GM20000 (cell line): ENCODE data around the gene DCDC2.

Experiments used
- DNase-seq: peaks from one replicate; pipeline ENCODE4 v3.0.0; 2012; ENCODE audit warnings: low spot score
- TF ChIP-seq, protein P1 (sequence below): IDR thresholded peaks from 2 replicates; pipeline ENCODE4 v1.5.1; 2012; ENCODE audit warnings: mild to moderate bottlenecking, control low read depth; ENCODE audit errors: extremely low read depth, missing control alignments

The DCDC2 gene

DNA sequence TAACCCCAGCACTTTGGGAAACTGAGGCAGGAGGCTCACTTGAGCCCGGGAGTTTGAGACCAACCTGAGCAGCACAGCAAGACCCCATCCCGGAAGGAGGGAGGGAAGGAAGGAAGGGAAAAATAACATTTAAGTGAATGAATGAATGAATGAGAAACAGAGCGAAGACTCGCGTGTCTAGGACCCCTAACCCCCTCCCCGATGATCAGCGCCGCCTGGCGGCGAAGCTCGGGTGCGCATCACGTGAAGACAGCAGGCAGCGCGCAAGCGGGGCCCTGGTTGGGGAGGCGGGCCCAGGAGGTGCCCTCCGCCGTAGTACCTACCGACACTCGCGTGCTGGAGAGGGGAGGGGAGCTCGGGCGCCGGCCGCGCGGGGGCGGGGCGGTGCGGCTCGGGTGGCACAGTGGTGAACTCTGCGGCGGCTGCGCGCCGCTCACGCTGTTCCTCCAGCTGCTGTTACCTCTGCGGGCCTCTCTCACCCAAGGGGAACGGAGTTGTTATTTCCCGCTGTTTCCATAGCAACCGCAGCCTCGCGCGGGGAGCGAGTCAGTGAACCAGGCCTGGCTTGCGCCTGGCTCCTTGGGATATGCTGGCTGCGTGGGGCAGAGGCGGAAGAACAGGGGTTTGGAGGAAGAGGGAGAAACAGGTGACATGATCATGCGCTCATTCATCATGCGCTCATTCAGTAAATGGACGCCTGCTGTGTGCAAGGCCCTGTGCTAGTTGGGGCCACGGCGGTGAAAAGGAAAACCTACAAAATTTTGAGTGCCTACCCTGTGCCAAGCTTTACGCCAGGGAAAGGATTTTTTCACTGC lies 2.0 kb upstream of the DCDC2 start:
- TF ChIP-seq, protein P1, sequence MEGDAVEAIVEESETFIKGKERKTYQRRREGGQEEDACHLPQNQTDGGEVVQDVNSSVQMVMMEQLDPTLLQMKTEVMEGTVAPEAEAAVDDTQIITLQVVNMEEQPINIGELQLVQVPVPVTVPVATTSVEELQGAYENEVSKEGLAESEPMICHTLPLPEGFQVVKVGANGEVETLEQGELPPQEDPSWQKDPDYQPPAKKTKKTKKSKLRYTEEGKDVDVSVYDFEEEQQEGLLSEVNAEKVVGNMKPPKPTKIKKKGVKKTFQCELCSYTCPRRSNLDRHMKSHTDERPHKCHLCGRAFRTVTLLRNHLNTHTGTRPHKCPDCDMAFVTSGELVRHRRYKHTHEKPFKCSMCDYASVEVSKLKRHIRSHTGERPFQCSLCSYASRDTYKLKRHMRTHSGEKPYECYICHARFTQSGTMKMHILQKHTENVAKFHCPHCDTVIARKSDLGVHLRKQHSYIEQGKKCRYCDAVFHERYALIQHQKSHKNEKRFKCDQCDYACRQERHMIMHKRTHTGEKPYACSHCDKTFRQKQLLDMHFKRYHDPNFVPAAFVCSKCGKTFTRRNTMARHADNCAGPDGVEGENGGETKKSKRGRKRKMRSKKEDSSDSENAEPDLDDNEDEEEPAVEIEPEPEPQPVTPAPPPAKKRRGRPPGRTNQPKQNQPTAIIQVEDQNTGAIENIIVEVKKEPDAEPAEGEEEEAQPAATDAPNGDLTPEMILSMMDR: peak; percentile 78
- DNase-seq: peak; percentile 79

DNA sequence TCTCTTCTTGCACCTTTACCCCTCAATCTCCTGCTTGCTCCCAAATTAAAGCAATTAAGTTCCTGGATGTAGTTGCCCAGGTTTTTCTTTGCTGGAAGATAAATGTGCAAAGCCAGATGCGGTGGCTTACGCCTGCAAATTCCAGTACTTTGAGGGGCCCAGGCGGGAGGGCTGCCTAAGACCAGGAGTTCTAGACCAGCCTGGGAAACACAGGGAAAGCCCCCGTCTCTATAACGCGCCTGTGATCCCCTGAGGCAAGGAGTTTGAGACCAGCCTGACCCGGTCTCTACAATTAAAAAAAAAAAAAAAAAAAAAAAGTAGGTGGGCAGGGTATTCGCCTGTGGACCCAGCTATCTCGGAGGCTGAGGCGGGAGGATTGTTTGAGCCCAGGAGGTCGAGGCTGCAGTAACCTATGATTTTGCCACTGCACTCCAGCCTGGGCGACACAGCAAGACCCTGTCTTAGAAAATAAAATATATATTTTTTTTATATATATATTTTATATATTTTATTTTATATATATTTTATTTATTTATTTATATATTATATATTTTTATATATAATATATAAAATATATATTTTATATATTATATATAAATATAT lies 461 bp upstream of the DCDC2 start:
- TF ChIP-seq, protein P1: no peak
- DNase-seq: no peak

DNA sequence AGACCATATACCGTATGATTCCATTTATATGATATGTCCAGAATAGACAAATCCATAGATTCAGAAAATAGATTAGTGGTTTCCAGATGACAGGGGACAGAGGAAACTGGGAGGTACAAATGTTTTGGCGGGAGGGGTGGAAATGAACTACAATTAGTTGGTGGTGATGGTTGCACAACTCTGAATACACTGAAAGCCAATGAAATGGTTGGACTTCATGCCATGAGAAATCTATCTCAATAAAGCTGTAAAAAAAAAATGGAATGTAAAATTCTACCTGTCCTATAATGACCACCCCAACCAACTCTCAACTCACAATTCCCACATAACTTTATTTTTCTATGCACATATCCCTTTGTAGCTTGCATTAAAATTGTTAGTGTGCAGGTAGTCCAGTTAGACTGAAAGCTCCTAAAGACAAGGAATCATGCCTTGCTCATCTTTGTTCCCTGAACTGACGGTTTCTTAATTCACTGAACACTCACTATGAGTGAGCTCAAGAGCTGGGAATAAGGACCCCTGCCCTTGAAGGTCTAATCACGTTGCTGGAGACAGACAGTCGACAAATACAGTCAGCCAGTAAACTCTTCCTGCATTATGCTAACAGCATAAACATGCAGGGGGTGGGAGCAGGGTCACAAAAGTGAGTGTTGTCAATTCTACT lies 1.4 kb downstream of the DCDC2 start:
- DNase-seq: no peak
- TF ChIP-seq, protein P1: no peak

DNA sequence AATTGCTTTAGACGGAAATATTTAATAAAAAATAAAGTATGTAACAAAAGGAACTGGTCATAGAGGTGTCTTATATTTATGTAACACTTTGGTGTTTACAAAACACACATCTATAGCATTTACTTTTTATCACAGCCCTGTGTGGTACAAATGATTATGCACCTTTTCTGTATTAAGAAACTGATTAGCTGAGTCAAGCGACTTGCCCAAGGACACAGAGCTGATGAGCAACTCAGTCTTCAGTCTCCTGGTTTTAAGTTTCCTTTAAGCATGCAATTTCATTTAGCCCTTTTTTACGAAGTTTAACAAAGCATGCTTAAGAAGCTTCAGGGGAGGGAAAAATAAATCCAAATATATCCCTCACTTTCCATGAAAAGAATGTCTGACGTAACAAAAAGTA lies 2.5 kb downstream of the DCDC2 start:
- TF ChIP-seq, protein P1: no peak
- DNase-seq: no peak

GRCh38 chr6:24353861-24354260 lies 4.0 kb downstream of the DCDC2 start:
- TF ChIP-seq, protein P1: no peak
- no peak for DNase-seq

DNA sequence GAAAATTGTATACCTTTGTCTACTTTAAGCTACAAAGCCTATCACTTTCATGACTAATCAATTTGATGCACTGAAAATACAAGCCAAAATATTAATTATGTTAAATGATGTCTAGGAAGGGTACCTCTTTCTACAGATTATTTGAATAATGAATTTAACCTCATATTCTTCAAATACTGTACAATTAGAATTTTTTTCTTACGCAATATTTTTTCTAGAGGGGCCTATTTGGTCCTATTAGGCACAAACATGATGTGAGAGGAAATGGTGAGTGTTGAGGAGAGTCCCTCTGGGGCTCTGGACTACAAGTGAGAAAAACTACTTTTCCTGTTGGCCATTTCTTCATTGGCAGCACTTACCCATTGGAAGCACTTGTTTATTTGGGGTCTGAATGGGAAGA lies 5.4 kb downstream of the DCDC2 start:
- DNase-seq: no peak
- TF ChIP-seq, protein P1: no peak

GRCh38 chr6:24344976-24345375 lies 12.9 kb downstream of the DCDC2 start:
- TF ChIP-seq, protein P1: no peak

More at GRCh38 chr6:24344976-24345375, 12.9 kb downstream of the DCDC2 start:
- DNase-seq: no peak
